Skeletal muscle cell (primary cell): Measurements from ENCODE around the gene UBTD2.

ENCODE experiments used
- DNase-seq: peaks from one replicate; pipeline ENCODE4 v3.0.0-alpha.2; 2010; ENCODE audit warnings: low read depth
- H3K4me3 ChIP-seq: 2 replicates; pipeline ENCODE4 v1.5.1; 2011; ENCODE audit warnings: low read depth, mild to moderate bottlenecking, control low read depth, low read length, moderate library complexity

UBTD2 gene

GRCh38 chr5:172264815-172265395 lies 18.7 kb downstream of the UBTD2 start:
- H3K4me3 ChIP-seq: no peak overlapping the region
- no peak for DNase-seq

- H3K4me3 ChIP-seq: no peak overlapping the region
- DNase-seq: no peak
Measured at GRCh38 chr5:172255444-172255843, 28.1 kb downstream of the UBTD2 start.

DNA sequence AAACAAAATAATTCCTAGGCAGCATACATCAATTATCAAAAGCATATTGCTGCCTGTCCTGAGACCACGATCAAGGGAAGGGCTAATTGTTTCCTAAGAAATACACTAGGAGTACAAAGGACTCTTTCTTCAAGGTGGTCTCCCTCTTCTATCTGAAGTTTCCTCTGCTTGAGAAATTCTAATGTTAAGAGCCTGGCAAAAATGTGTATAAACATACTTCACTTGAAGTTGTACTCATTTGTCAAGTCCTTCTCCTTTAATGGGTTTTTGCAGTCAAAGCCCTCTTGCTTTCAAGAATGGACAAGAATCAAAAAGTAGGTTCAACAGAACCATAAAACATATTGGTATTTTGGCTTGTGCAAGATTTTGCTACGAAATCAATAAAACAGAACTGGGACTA lies 31.1 kb downstream of the UBTD2 start:
- no peak overlapping the region for H3K4me3 ChIP-seq
- no peak for DNase-seq

DNA sequence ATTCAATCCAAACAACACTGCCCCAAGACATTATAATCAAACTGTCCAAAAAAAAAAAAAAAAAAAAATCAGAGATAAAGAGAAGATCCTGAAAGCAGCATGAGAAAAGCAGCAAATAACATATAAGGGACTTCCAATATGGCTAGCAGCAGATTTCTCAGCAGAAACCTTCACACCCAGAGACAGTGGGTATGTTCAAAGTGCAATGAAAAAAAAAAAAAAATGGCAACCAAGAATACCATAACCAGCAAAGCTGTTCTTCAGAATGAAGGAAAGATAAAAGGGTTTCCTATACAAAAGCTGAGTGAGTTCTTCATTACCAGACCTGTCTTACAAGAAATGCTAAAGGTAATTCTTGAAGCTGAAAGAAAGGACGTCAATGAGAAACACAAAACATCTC lies 32.1 kb downstream of the UBTD2 start:
- no peak for DNase-seq
- no peak overlapping the region for H3K4me3 ChIP-seq

DNA sequence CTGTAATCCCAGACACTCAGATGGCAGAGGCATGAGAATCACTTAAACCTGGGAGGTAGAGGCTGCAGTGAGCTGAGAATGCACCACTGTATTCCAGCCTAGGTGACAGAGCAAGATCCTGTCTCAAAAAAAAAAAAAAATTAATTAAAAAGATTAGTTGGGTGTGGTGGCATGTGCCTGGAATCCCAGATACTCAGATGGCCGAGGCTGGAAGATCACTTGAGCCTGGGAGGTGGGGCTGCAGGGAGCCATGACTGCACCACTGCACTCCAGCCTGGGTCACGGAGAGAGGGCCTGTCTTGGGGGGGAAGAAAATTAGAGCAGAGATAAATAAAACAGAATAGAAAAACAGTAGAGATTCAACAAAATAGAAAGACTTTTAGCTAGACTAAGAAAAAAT lies 34.9 kb downstream of the UBTD2 start:
- H3K4me3 ChIP-seq: no peak overlapping the region
- DNase-seq: no peak

GRCh38 chr5:172245703-172246125 lies 37.9 kb downstream of the UBTD2 start:
- no peak for DNase-seq
- H3K4me3 ChIP-seq: no peak overlapping the region

GRCh38 chr5:172245046-172245445 lies 38.5 kb downstream of the UBTD2 start:
- DNase-seq: no peak
- H3K4me3 ChIP-seq: no peak overlapping the region

DNA sequence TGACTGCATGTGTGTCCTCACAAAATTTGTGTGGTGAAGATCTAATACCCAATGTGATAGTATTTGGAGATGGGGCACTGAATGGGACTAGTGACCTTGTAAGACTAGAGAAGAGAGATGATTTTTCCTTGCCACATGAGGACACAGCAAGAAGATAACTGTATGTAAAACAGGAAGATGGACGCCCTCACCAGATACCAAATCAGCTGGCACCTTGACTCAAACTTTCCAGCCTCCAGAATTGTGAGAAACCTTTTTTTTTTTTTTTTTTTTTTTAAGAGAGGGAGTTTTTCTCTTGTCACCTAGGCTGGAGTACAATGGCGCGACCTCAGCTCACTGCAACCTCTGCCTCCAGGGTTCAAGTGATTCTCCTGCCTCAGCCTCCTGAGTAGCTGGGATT lies 40.3 kb downstream of the UBTD2 start:
- DNase-seq: no peak
- no peak overlapping the region for H3K4me3 ChIP-seq

DNA sequence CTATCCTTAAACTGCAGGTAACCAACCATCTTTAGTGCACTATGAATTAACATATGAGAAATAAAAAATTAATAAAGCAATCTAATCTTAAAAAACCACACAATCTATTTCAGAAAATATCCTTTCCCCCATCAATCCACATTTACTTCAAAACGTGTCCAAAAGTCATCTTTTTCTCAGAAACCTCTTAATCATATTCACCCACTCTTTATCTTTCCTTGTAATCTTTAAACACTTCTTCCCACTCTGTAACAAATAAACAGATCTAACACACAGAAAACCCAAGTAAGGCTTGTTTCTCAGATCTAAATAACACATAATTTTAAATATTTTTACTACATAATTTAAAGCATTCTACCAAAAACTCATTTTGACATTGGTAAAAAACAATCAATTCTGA lies 45.2 kb downstream of the UBTD2 start:
- DNase-seq: no peak
- no peak overlapping the region for H3K4me3 ChIP-seq

DNA sequence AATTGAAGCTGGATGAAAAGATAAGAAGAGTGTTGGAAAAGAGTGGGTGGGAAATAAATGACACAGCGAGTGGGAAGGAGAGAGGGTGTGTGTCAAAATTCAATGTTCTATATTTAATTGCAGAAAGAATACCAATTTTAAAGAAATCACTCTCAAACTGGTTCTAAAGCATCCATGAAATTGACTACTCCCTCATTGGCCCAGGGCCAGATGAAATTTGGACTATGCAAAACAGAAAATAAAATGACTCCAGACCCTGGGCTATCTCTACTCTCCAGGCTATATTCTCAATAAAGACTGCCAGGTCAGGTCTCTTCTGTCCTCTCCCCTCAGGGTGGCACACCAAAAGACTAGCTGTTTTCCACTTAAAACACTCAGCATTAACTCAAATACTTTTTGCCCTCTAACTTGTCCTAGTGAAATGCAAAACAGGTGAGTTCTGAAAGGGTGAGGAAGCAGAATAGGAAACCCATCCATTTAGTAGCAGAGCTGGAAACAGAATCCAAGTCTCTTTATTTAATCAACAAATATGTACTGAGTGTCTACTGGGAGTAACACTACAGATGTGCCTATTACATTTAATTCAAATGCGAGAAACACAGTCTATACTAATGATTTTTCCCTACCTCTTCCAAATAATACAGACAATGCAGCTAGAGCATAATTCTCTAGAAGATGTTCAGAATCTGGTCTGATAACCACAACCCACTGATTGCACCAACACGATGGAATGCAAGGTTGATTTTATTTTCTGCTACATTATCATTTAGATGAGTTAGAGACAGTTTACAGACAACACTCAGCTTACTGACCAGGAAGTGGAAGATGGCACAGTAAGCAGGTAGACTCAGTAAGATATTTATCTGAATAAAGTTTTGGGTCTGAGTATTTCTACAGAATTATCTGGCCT lies 47.5 kb downstream of the UBTD2 start:
- DNase-seq: no peak
- no peak overlapping the region for H3K4me3 ChIP-seq

- H3K4me3 ChIP-seq: no peak overlapping the region
- no peak for DNase-seq
Measured at GRCh38 chr5:172235132-172235780, 48.3 kb downstream of the UBTD2 start.

GRCh38 chr5:172234031-172234430 lies 49.5 kb downstream of the UBTD2 start:
- H3K4me3 ChIP-seq: no peak overlapping the region
- no peak for DNase-seq

- DNase-seq: no peak
- no peak overlapping the region for H3K4me3 ChIP-seq
Measured at GRCh38 chr5:172229904-172230303, 53.7 kb downstream of the UBTD2 start.

DNA sequence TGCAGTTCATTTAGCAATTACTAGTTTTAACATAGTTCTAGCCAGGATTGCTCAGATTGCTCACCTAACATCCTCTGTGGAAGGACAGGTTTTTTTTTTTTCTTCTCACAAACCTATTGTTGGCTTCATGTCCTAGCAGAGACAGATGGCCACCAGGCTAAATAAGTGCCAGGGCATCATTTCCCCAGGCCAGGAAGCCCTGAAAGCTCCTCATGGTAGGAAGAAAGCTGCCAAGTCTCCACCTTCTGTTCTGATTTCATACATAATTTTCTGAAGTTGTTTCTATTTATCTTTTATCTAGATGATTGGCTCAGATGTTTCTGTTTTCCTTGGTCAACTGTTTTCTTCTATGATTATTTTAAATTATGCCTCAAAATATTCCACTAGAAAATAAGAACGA lies 58.6 kb downstream of the UBTD2 start:
- no peak overlapping the region for H3K4me3 ChIP-seq
- DNase-seq: no peak

- DNase-seq: no peak
- no peak overlapping the region for H3K4me3 ChIP-seq
Measured at GRCh38 chr5:172223901-172224873, 59.4 kb downstream of the UBTD2 start.

DNA sequence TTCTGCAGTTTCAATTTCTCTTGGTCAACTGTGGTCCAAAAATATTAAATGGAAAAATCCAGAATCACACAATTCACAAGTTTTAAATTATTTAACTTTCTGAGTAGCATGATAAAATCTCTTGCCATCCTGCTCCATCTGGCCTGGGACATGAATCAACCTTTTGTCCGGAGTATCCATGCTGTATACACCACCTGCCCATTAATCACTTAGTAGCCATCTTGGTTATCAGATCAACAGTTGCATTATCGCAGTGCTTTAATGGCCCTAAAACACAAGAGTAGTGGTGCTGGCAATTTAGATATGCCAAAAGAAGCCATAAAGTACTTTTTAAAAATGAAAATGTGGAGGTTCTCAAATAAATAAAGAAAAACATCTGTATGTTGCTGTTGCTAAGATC lies 64.3 kb downstream of the UBTD2 start:
- H3K4me3 ChIP-seq: no peak overlapping the region
- DNase-seq: no peak

GRCh38 chr5:172216345-172216744 lies 67.2 kb downstream of the UBTD2 start:
- H3K4me3 ChIP-seq: no peak overlapping the region
- DNase-seq: no peak

DNA sequence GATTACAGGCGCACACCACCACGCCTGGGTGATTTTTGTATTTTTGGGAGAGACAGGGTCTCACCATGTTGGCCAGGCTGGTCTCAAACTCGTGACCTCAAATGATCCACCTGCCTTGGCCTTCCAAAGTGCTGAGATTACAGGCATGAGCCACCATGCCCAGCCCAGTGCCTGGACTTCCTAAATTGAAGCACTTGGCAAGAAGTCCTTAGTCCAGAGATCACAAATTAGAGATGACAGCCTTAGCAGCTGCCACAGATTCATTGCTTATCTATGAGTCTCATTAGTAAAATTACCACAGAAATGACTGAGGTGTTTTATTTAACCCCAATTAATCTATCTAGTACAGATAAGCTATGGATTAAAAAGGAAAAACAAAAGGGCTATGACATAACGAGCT lies 70.4 kb downstream of the UBTD2 start:
- no peak for DNase-seq
- H3K4me3 ChIP-seq: no peak overlapping the region

GRCh38 chr5:172211676-172212075 lies 71.9 kb downstream of the UBTD2 start:
- no peak overlapping the region for H3K4me3 ChIP-seq
- no peak for DNase-seq

GRCh38 chr5:172209714-172210113 lies 73.8 kb downstream of the UBTD2 start:
- no peak overlapping the region for H3K4me3 ChIP-seq
- DNase-seq: no peak
